H1 (cell line): ENCODE results near the gene REM2.

Source experiments
- CEBPB ChIP-seq: IDR thresholded peaks from 2 replicates; pipeline ENCODE4 v1.6.1; 2012; ENCODE audit warnings: low read depth, low read length
- EZH2 ChIP-seq: fragments of 200-600 bp; sonication (generic); IDR thresholded peaks from 2 replicates; pipeline ENCODE4 v1.7.1; 2012; ENCODE audit warnings: low read depth, mild to moderate bottlenecking, moderate library complexity, low read length, inconsistent platforms; ENCODE audit not compliant: severe bottlenecking
- KDM1A ChIP-seq: fragments of 200-600, 300-600 bp; sonication (generic); IDR thresholded peaks from 2 replicates; pipeline ENCODE4 v1.7.1; 2016; ENCODE audit warnings: mild to moderate bottlenecking, low read length, borderline replicate concordance
- POLR2A ChIP-seq, 2 experiments: IDR thresholded peaks; 1 replicate in 1 of 2; 2 replicates in 1 of 2; pipeline ENCODE4 v1.6.1; 2011; ENCODE audit warnings: low read depth in 2 of 2, low read length in 2 of 2, mild to moderate bottlenecking in 2 of 2; ENCODE audit errors: control extremely low read depth in 1 of 2
- POU5F1 ChIP-seq: IDR thresholded peaks from 2 replicates; pipeline ENCODE4 v1.6.1; 2011; ENCODE audit warnings: low read depth, mild to moderate bottlenecking, low read length, moderate library complexity
- TF ChIP-seq, protein P1 (sequence below), 3 experiments: IDR thresholded peaks; 1 replicate in 2 of 3; 2 replicates in 1 of 3; pipeline versions ENCODE4 v1.5.1 to v1.6.1; 2011; ENCODE audit warnings: low read length in 3 of 3, mild to moderate bottlenecking in 3 of 3, inconsistent platforms in 2 of 3, low read depth in 1 of 3, moderate library complexity in 1 of 3; ENCODE audit not compliant: insufficient read depth in 1 of 3; ENCODE audit errors: control extremely low read depth in 1 of 3

DNA sequence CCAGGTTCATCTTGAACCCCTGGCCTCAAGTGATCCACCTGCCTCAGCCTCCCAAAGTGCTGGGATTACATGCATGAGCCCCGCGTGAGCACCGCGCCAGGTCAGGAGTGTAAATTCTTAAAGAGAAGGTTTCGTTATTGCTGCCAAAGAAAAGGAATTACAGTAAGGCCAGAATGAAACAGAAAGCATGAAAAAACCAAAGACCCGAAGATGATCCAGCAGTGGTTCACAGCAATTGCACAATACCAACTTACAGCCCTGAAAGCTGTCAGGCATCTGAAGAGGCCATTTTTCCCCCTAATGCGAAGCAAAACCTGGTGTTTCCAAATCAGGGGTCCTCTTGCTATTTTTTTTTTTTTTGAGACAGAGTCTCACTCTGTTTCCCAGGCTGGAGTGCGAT, 25.6 kb downstream of the REM2 start:
- TF ChIP-seq POLR2A (IDR thresholded peaks at IDR 0.05; ENCODE audit: control extremely low read depth in 1 of 2, low read depth in 2 of 2, low read length in 2 of 2) (no peak), KDM1A (no peak), POU5F1 (no peak), EZH2 (no peak), CEBPB (no peak)
- TF ChIP-seq, protein P1, sequence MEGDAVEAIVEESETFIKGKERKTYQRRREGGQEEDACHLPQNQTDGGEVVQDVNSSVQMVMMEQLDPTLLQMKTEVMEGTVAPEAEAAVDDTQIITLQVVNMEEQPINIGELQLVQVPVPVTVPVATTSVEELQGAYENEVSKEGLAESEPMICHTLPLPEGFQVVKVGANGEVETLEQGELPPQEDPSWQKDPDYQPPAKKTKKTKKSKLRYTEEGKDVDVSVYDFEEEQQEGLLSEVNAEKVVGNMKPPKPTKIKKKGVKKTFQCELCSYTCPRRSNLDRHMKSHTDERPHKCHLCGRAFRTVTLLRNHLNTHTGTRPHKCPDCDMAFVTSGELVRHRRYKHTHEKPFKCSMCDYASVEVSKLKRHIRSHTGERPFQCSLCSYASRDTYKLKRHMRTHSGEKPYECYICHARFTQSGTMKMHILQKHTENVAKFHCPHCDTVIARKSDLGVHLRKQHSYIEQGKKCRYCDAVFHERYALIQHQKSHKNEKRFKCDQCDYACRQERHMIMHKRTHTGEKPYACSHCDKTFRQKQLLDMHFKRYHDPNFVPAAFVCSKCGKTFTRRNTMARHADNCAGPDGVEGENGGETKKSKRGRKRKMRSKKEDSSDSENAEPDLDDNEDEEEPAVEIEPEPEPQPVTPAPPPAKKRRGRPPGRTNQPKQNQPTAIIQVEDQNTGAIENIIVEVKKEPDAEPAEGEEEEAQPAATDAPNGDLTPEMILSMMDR (IDR thresholded peaks at IDR 0.05; ENCODE audit: control extremely low read depth in 1 of 3, insufficient read depth in 1 of 3, low read depth in 1 of 3, low read length in 3 of 3), result no peak
